Transverse colon (tissue), 4 donors: ENCODE measurements around the gene LCE5A.

Experiments used
- CTCF ChIP-seq, 5 experiments: fragments of 200-600 bp in 3 of 5; fragments of 450-650 bp in 2 of 5; sonication (generic) in 3 of 5; IDR thresholded peaks; 1 replicate in 2 of 5; 2 replicates in 3 of 5; pipeline ENCODE4 v1.5.1; 2016 to 2017; ENCODE audit warnings: antibody characterized with exemption in 5 of 5, inconsistent platforms in 3 of 5, mild to moderate bottlenecking in 2 of 5, moderate library complexity in 1 of 5
- POLR2A ChIP-seq: fragments of 450-650 bp; IDR thresholded peaks from one replicate; pipeline ENCODE4 v1.6.1; 2016; ENCODE audit warnings: antibody characterized with exemption, mild to moderate bottlenecking, moderate library complexity
- POLR2AphosphoS5 ChIP-seq, 3 donors: sonication (generic); formaldehyde crosslinking; IDR thresholded peaks; one replicate each; pipeline ENCODE4 v1.6.1; 2016; ENCODE audit warnings: antibody characterized with exemption in 3 of 3

DNA sequence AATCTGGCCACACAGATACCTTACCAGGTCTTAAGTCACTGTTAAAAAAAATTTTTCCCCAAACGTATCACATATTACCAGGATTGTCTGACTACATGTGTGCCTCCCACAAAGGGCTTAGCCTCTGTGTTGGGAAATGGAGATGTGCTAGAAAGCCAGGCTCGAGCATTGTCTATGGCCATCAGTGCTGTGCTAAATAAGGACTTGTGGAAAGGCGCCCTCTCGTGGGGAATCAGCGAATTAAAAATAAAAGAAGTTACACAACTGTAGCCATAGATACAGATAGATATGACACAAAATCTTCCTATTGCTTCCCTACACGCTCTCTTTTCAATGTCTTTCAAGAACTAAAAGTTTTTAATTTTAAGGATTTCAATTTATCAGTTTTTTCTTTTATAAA, 49.1 kb upstream of the LCE5A start:
- TF ChIP-seq POLR2A (no peak), POLR2AphosphoS5 (IDR thresholded peaks at IDR 0.05) (no peak), CTCF (IDR thresholded peaks at IDR 0.05) (peak; percentile 52 to 68 (median 60))
